VCaP (cell line): ENCODE data around the gene MARK4.
"Not testable (repeated sequence)": the region's sequence is repeated elsewhere in the genome, so short reads cannot be mapped to it uniquely, and the experiment has no call there.

Experiments used
- H3K27ac ChIP-seq: fragments of 450-650 bp; 2 replicates; pipeline ENCODE4 v1.5.1; 2017
- CTCF ChIP-seq: fragments of 450-650 bp; conservative IDR thresholded peaks from 2 replicates; pipeline ENCODE4 v1.5.1; 2017; ENCODE audit warnings: mild to moderate bottlenecking, moderate library complexity

Gene MARK4

GRCh38 chr19:45224645-45225044 lies 26.4 kb upstream of the MARK4 start:
- no peak for TF ChIP-seq CTCF
- H3K27ac ChIP-seq = no peak overlapping the region

- not testable (repeated sequence) for H3K27ac ChIP-seq
These were observed 22.0 kb upstream of the MARK4 start for GRCh38 chr19:45229056-45229455.

- no peak overlapping the region for H3K27ac ChIP-seq
- no peak for TF ChIP-seq CTCF
These were observed 19.2 kb upstream of the MARK4 start for GRCh38 chr19:45231891-45232290.

- no peak for TF ChIP-seq CTCF
- H3K27ac ChIP-seq = no peak overlapping the region
These were observed 16.8 kb upstream of the MARK4 start for GRCh38 chr19:45234089-45234869.

- TF ChIP-seq CTCF = no peak
These were observed 15.6 kb upstream of the MARK4 start for GRCh38 chr19:45235485-45235884.

GRCh38 chr19:45238556-45238955 lies 12.5 kb upstream of the MARK4 start:
- no peak overlapping the region for H3K27ac ChIP-seq
- TF ChIP-seq CTCF = no peak

More at GRCh38 chr19:45235485-45235884, 15.6 kb upstream of the MARK4 start:
- no peak overlapping the region for H3K27ac ChIP-seq

GRCh38 chr19:45243144-45243732 lies 7.8 kb upstream of the MARK4 start:
- TF ChIP-seq CTCF = no peak
- no peak overlapping the region for H3K27ac ChIP-seq

GRCh38 chr19:45244133-45244794 lies 6.8 kb upstream of the MARK4 start:
- no peak for TF ChIP-seq CTCF
- no peak overlapping the region for H3K27ac ChIP-seq
